Chondrocyte (in vitro differentiated cells): ENCODE data around the gene NUDC. TPM values are rescaled to one million over a fixed set of nuclear protein-coding genes. Genes with fewer than 3 reads are reported as not detected.

Experiments
- DNase-seq: peaks from one replicate; pipeline ENCODE4 v3.0.0; 2021; ENCODE audit warnings: mixed read lengths, low spot score
- H3K27ac Mint-ChIP-seq: one replicate; pipeline ENCODE4 v1.8.0; 2021; ENCODE audit warnings: mild to moderate bottlenecking, moderate library complexity, mixed read lengths; ENCODE audit not compliant: unreplicated experiment
- H3K27me3 Mint-ChIP-seq: 2 replicates; pipeline ENCODE4 v1.8.0; 2021; ENCODE audit warnings: low read depth, mixed read lengths
- H3K36me3 Mint-ChIP-seq: 2 replicates; pipeline ENCODE4 v1.8.0; 2021; ENCODE audit warnings: low read depth, mixed read lengths
- H3K4me1 Mint-ChIP-seq: 2 replicates; pipeline ENCODE4 v1.8.0; 2021; ENCODE audit warnings: low read depth, mild to moderate bottlenecking, mixed read lengths
- H3K4me3 Mint-ChIP-seq: one replicate; pipeline ENCODE4 v1.8.0; 2021; ENCODE audit warnings: mild to moderate bottlenecking, moderate library complexity, mixed read lengths; ENCODE audit not compliant: unreplicated experiment
- H3K9me3 Mint-ChIP-seq: 2 replicates; pipeline ENCODE4 v1.8.0; 2021; ENCODE audit warnings: low read depth, mixed read lengths
- CTCF ChIP-seq: fragments of 200-600 bp; sonication (generic); IDR thresholded peaks from 2 replicates; pipeline ENCODE4 v1.5.0; 2021; ENCODE audit warnings: antibody characterized with exemption, mild to moderate bottlenecking, moderate library complexity
- total RNA-seq: library from RNA; stranded (reverse); gene quantifications from 3 replicates; pipeline ENCODE4 v1.2.1, GENCODE V29; 2021

NUDC gene
- total RNA-seq, 1 donor from 2014 or later = 44.4 TPM

DNA sequence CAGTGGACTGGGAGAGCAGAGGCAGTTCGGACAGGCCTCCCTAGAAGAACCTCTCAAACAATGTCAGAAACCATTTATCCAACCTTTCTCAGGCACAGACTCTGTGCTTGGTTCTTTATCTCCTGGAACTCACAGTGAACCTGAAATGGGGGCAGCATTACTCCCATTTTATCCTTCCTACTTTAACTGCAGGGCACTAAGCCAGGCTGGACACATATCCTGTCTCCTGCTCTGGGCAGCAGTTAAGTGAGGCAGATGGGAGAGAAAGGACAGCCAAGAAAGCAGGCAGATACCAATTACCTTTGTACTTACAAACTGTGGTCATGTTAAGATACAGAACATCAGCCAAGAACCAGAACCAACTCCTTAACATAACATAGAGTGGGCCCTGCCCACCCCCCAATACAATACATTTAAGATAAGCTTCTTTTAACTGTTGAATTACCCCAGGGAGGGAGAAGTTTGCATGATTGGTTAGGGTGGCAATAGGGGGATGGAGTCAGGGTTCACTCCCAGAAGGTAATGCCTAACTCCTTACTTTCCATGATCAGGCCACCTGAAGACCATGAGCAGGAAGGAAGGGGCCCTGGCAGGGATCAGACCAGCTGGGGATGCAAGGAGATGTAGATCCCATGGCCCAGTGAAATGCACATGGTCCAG is 27.9 kb downstream of the NUDC start:
- H3K4me3 Mint-ChIP-seq = no peak overlapping the region
- H3K4me1 Mint-ChIP-seq = no peaks in the 10 kb centered on the region
- H3K27me3 Mint-ChIP-seq = peaks cover 2% of the 10 kb centered on the region
- DNase-seq = no peak
- TF ChIP-seq CTCF = no peak
- no peaks in the 10 kb centered on the region for H3K9me3 Mint-ChIP-seq
- peaks cover 16% of the 10 kb centered on the region for H3K36me3 Mint-ChIP-seq
- H3K27ac Mint-ChIP-seq = no peak overlapping the region

GRCh38 chr1:26949926-26950319 is 28.4 kb downstream of the NUDC start:
- Mint-ChIP-seq H3K36me3 (peaks cover 15% of the 10 kb centered on the region), H3K9me3 (no peaks in the 10 kb centered on the region), H3K27ac (no peak overlapping the region), H3K27me3 (peaks cover 2% of the 10 kb centered on the region), H3K4me3 (no peak overlapping the region), H3K4me1 (no peaks in the 10 kb centered on the region)
- no peak for TF ChIP-seq CTCF
- DNase-seq = no peak

- TF ChIP-seq CTCF = no peak
- no peaks in the 10 kb centered on the region for H3K9me3 Mint-ChIP-seq
- H3K27me3 Mint-ChIP-seq = peaks cover 2% of the 10 kb centered on the region
- no peak overlapping the region for H3K27ac Mint-ChIP-seq
- H3K36me3 Mint-ChIP-seq = peaks cover 9% of the 10 kb centered on the region
- no peak for DNase-seq
- H3K4me3 Mint-ChIP-seq = no peak overlapping the region
- H3K4me1 Mint-ChIP-seq = no peaks in the 10 kb centered on the region
Observed at GRCh38 chr1:26950602-26951001, 29.1 kb downstream of the NUDC start.

- peaks cover 6% of the 10 kb centered on the region for H3K9me3 Mint-ChIP-seq
- no peak for TF ChIP-seq CTCF
- no peaks in the 10 kb centered on the region for H3K4me1 Mint-ChIP-seq
- DNase-seq = no peak
- peaks cover 2% of the 10 kb centered on the region for H3K27me3 Mint-ChIP-seq
- H3K36me3 Mint-ChIP-seq = peaks cover 5% of the 10 kb centered on the region
- no peak overlapping the region for H3K27ac Mint-ChIP-seq
- no peak overlapping the region for H3K4me3 Mint-ChIP-seq
Observed at GRCh38 chr1:26951216-26951615, 29.7 kb downstream of the NUDC start.

- no peak for DNase-seq
- H3K36me3 Mint-ChIP-seq = peaks cover 7% of the 10 kb centered on the region
- H3K4me3 Mint-ChIP-seq = no peak overlapping the region
- H3K27me3 Mint-ChIP-seq = peaks cover 2% of the 10 kb centered on the region
- H3K4me1 Mint-ChIP-seq = no peaks in the 10 kb centered on the region
- H3K9me3 Mint-ChIP-seq = peaks cover 11% of the 10 kb centered on the region
- no peak overlapping the region for H3K27ac Mint-ChIP-seq
- no peak for TF ChIP-seq CTCF
Observed at GRCh38 chr1:26951821-26952497, 30.4 kb downstream of the NUDC start.
